ENCODE results near the gene ACVR1. TPM values are rescaled to one million over a fixed set of nuclear protein-coding genes. Genes with fewer than 3 reads are reported as not detected.

The ACVR1 gene
- total RNA-seq: 10 to 100 TPM; 34.5 to 36.8 TPM

DNA sequence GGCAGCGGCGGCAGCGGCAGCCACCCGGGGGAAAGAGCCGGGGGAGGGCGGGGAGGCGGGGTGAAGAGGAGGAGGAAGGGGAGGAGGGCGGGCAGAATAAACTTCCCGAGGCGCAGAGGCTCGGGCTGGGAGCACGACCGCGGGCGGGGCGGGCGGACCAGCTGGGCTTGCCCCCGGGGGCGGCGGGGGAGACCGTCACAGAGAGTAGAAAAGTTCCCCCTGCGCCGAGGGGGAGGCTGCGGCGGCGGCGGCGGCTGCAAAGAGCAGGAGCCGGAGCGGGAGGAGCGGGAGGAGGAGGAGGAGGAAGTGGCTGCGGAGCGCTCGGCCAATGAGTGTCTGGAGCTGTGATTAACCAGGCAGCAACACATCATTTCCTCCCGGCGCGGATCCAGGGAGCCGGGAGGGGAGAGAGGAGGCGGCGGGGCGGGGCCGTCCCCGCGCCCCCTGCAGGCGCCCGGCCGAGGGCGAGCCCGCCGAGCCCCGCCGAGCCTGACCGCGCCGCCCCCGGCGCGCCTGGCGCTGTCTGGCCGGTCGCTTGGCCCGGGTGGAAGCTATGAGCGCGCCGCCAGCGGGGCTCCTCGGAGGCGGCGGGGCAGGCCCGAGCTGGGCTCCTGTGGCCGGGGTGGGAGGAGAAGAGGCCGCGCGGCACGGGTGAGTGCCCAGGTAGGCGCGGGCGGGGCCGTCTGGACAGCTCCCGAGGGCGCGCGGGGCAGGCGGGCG lies at the start of gene ACVR1:
Gene ACVR1 (minus strand): TSS at position 265 of the 720 bp plus-strand sequence. CDS start 76,837 bp downstream, outside the sequence.
- H3K4me1 ChIP-seq: peaks cover 0 to 41% of the 10 kb centered on the region in 2 donors
- H3K9me3 ChIP-seq: no peaks in the 10 kb centered on the region
- peak within 1 kb of the TSS; percentile 93 to 96 for H3K27ac ChIP-seq
- peak within 1 kb of the TSS; percentile 78 to 85 for H3K4me3 ChIP-seq
- no peaks in the 10 kb centered on the region for H3K27me3 ChIP-seq
- no peaks in the 10 kb centered on the region for H3K36me3 ChIP-seq
- peak; percentile 32 to 36 for TF ChIP-seq CTCF (IDR thresholded peaks at IDR 0.05)
- DNase-seq (ENCODE audit: low spot score): peak; percentile 96

GRCh38 chr2:157925071-157925470 lies 48.9 kb upstream of the ACVR1 start:
- Histone ChIP-seq H3K4me3 (no peak overlapping the region), H3K4me1 (no peaks in the 10 kb centered on the region), H3K27me3 (no peaks in the 10 kb centered on the region), H3K27ac (no peak overlapping the region), H3K9me3 (no peaks in the 10 kb centered on the region), H3K36me3 (no peaks in the 10 kb centered on the region)
- TF ChIP-seq CTCF (IDR thresholded peaks at IDR 0.05): no peak
- DNase-seq (ENCODE audit: low spot score): no peak

DNA sequence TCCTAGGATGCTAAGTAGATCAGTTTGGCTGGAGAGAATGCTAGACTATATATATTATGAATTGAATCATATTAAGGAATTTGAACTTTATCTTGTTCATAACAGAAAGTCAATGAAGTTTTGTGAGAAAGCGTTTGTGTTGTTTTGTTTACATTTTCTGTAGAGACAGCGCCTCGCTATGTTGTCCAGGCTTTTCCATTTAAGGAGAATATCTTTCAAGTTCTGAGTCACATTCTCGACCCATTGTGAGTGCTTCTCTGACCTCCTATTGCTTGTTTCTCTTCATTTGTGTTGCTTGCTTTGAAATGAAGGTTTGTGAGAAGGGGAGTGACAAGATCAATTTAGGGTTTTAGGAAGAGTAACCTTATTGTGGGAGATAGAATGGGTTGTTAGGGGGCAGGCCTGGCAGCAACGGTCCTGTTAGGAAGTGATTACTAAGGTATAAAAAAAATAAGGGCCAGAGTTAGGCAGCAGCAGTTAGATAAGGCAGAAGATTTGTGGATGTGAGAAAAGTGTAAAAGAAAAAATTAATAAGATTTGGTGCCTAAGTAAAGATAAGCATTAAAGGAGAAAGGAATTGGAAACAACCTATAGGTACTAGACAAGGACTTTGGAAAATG lies 47.6 kb upstream of the ACVR1 start:
- Histone ChIP-seq H3K4me3 (no peak overlapping the region), H3K36me3 (no peaks in the 10 kb centered on the region), H3K9me3 (no peaks in the 10 kb centered on the region), H3K27me3 (no peaks in the 10 kb centered on the region), H3K4me1 (no peaks in the 10 kb centered on the region), H3K27ac (no peak overlapping the region)
- TF ChIP-seq CTCF (IDR thresholded peaks at IDR 0.05): no peak
- DNase-seq (ENCODE audit: low spot score): no peak

DNA sequence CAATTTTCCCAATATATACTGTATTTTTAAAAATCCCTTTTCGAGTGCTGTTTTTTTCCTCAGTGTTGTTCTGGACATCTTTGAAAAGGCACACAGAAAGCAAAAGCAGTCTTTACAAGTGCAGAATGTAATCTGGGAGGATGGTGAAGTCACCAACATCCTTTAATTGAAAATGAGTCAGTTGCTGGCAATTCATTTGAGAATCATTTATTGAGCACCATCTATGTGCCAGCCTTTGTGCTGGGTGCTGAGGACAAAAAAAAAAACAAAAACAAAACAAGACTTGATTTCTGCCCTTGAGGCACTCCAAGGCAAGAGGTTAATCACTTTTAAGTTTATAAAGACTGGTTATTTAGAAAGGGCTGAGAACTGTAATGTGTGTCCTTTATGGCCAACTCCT lies 46.7 kb upstream of the ACVR1 start:
- no peaks in the 10 kb centered on the region for H3K36me3 ChIP-seq
- no peak overlapping the region for H3K4me3 ChIP-seq
- H3K4me1 ChIP-seq: no peaks in the 10 kb centered on the region
- no peak for DNase-seq (ENCODE audit: low spot score)
- no peak for TF ChIP-seq CTCF (IDR thresholded peaks at IDR 0.05)
- H3K27me3 ChIP-seq: no peaks in the 10 kb centered on the region
- no peak overlapping the region for H3K27ac ChIP-seq
- no peaks in the 10 kb centered on the region for H3K9me3 ChIP-seq

- Histone ChIP-seq H3K4me1 (no peaks in the 10 kb centered on the region), H3K9me3 (no peaks in the 10 kb centered on the region), H3K36me3 (no peaks in the 10 kb centered on the region), H3K27ac (no peak overlapping the region), H3K4me3 (no peak overlapping the region), H3K27me3 (no peaks in the 10 kb centered on the region)
- no peak for DNase-seq (ENCODE audit: low spot score)
- TF ChIP-seq CTCF (IDR thresholded peaks at IDR 0.05): no peak
Measured at GRCh38 chr2:157922336-157922735, 46.2 kb upstream of the ACVR1 start.
